Fibroblast of lung (primary cell): ENCODE data around the gene SYTL3. TPM values are rescaled to one million over a fixed set of nuclear protein-coding genes. Genes with fewer than 3 reads are reported as not detected.

Source experiments
- DNase-seq, 2 donors: peaks; one replicate each; pipeline versions ENCODE4 v3.0.0 to v3.0.0-alpha.2; 2010; ENCODE audit warnings: low read depth in 2 of 2
- H2AFZ ChIP-seq: 2 replicates; pipeline ENCODE4 v1.5.1; 2012; ENCODE audit warnings: low read length, control low read depth, inconsistent platforms
- H3K27ac ChIP-seq: 2 replicates; pipeline ENCODE4 v1.5.1; 2011; ENCODE audit warnings: low read length, control low read depth; ENCODE audit not compliant: insufficient read depth
- H3K27me3 ChIP-seq: 2 replicates; pipeline ENCODE4 v1.5.1; 2011; ENCODE audit warnings: mild to moderate bottlenecking, low read length; ENCODE audit not compliant: control insufficient read depth, insufficient read depth
- H3K36me3 ChIP-seq: 2 replicates; pipeline ENCODE4 v1.5.1; 2011; ENCODE audit warnings: low read length; ENCODE audit not compliant: control insufficient read depth, insufficient read depth
- H3K4me1 ChIP-seq: 2 replicates; pipeline ENCODE4 v1.5.1; 2011; ENCODE audit warnings: low read length; ENCODE audit not compliant: control insufficient read depth, insufficient read depth; ENCODE audit errors: extremely low read depth
- H3K4me2 ChIP-seq: 2 replicates; pipeline ENCODE4 v1.5.1; 2011; ENCODE audit warnings: low read length, control low read depth; ENCODE audit not compliant: insufficient read depth; ENCODE audit errors: extremely low read depth
- H3K4me3 ChIP-seq, 4 experiments: fragments of 200-600 bp in 1 of 4; sonication (generic) in 1 of 4; replicated peaks in 1 of 4; 2 replicates each; pipeline ENCODE4 v1.5.1; 2011 to 2016; ENCODE audit warnings: low read length in 4 of 4, low read depth in 3 of 4, mild to moderate bottlenecking in 3 of 4, control low read depth in 2 of 4, inconsistent platforms in 1 of 4, mixed read lengths in 1 of 4; ENCODE audit not compliant: insufficient read depth in 1 of 4; ENCODE audit errors: control extremely low read depth in 1 of 4
- H3K79me2 ChIP-seq: 2 replicates; pipeline ENCODE4 v1.5.1; 2012; ENCODE audit warnings: mild to moderate bottlenecking, low read length, inconsistent platforms; ENCODE audit not compliant: control insufficient read depth, insufficient read depth
- H3K9ac ChIP-seq: 2 replicates; pipeline ENCODE4 v1.5.1; 2011; ENCODE audit warnings: mild to moderate bottlenecking, low read length, control low read depth; ENCODE audit not compliant: insufficient read depth
- H3K9me3 ChIP-seq: 2 replicates; pipeline ENCODE4 v1.5.1; 2012; ENCODE audit warnings: low read depth, low read length; ENCODE audit not compliant: control insufficient read depth, insufficient read depth
- H4K20me1 ChIP-seq: 2 replicates; pipeline ENCODE4 v1.5.1; 2011; ENCODE audit warnings: low read length; ENCODE audit not compliant: control insufficient read depth, insufficient read depth; ENCODE audit errors: extremely low read depth
- EZH2 ChIP-seq: IDR thresholded peaks from 2 replicates; pipeline ENCODE4 v1.5.1; 2012; ENCODE audit warnings: low read length, control low read depth, mild to moderate bottlenecking; ENCODE audit errors: missing control alignments
- polyA plus RNA-seq, 2 donors: library from polyadenylated mRNA; depleted of rRNA in 1 of 2; stranded (reverse) in 1 of 2; unstranded in 1 of 2; fragments of >200 nt; gene quantifications; 2 replicates each; pipeline ENCODE4 v1.2.1, GENCODE V29; 2011 to 2012; ENCODE audit warnings: missing spikeins in 1 of 2
- total RNA-seq: library from RNA; depleted of rRNA; stranded (reverse); fragments of >200 nt; gene quantifications from 2 replicates; pipeline ENCODE4 v1.2.1, GENCODE V29; 2014
- TF ChIP-seq, protein P1 (sequence below), 2 donors: IDR thresholded peaks in 1 of 2; conservative IDR thresholded peaks in 1 of 2; 1 replicate in 1 of 2; 2 replicates in 1 of 2; pipeline ENCODE4 v1.5.1; 2011 to 2012; ENCODE audit warnings: low read length in 2 of 2, control low read depth in 1 of 2, inconsistent platforms in 1 of 2, low read depth in 1 of 2, mild to moderate bottlenecking in 1 of 2

Gene SYTL3
- total and polyA plus RNA-seq, 2 donors (not counting 1 experiment from before 2014, with no cell fraction given) = 0.76 to 4.6 TPM

DNA sequence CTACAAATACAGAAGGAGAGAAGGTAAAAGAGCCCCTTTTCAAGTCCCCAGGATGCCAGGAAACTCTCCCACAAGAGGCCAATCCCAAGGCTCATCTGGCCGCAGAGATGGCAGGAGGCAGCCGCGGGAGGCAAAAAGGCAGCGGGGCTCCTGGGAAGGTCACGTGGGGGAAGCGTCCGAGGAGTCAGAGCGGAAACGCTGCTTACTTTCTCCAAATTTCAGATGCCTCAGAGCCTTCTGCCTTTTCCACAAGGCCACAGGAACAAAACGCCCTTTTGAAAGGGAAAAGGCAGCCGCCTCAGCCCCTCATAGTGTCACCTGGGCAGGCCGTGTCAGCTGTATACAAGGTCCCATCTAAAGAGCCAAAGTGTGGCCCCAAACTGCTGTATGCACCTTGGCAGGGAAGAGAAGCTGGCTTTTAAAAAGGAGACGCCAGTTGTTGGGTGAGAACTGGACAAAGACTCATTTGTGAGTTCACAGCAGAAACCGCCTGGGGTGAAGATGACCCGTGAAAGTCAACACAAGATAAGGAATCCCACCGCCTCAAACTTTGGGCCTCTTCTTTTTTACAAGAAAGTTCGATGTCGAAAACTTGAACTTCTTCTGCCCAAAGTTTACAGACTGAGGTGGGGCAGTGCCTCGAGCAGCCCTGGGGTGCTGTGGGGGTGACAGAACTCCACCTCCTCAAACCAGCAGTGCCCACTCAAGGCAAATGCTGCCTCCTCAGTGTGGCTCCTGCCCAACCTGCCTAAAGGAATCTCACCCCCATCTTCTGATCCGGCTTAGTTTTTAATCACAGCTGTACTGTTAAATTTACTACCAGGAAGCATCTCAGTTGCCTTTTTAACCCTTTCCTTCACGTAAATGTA lies 124.0 kb downstream of the SYTL3 start:
- Histone ChIP-seq H3K4me2 (no peak overlapping the region), H3K9me3 (no peaks in the 10 kb centered on the region), H2AFZ (no peak overlapping the region), H3K27ac (no peak overlapping the region), H4K20me1 (no peaks in the 10 kb centered on the region), H3K4me1 (no peaks in the 10 kb centered on the region), H3K4me3 (no peak overlapping the region), H3K36me3 (peaks cover 43% of the 10 kb centered on the region), H3K79me2 (peaks cover 8% of the 10 kb centered on the region), H3K9ac (no peak overlapping the region), H3K27me3 (no peaks in the 10 kb centered on the region)
- DNase-seq = no peak
- TF ChIP-seq EZH2 = no peak
- TF ChIP-seq, protein P1, sequence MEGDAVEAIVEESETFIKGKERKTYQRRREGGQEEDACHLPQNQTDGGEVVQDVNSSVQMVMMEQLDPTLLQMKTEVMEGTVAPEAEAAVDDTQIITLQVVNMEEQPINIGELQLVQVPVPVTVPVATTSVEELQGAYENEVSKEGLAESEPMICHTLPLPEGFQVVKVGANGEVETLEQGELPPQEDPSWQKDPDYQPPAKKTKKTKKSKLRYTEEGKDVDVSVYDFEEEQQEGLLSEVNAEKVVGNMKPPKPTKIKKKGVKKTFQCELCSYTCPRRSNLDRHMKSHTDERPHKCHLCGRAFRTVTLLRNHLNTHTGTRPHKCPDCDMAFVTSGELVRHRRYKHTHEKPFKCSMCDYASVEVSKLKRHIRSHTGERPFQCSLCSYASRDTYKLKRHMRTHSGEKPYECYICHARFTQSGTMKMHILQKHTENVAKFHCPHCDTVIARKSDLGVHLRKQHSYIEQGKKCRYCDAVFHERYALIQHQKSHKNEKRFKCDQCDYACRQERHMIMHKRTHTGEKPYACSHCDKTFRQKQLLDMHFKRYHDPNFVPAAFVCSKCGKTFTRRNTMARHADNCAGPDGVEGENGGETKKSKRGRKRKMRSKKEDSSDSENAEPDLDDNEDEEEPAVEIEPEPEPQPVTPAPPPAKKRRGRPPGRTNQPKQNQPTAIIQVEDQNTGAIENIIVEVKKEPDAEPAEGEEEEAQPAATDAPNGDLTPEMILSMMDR (conservative IDR thresholded peaks at IDR 0.05 in 1 of 2, IDR thresholded peaks at IDR 0.05 in 1 of 2; ENCODE audit: low read depth in 1 of 2, low read length in 2 of 2) = no peak

DNA sequence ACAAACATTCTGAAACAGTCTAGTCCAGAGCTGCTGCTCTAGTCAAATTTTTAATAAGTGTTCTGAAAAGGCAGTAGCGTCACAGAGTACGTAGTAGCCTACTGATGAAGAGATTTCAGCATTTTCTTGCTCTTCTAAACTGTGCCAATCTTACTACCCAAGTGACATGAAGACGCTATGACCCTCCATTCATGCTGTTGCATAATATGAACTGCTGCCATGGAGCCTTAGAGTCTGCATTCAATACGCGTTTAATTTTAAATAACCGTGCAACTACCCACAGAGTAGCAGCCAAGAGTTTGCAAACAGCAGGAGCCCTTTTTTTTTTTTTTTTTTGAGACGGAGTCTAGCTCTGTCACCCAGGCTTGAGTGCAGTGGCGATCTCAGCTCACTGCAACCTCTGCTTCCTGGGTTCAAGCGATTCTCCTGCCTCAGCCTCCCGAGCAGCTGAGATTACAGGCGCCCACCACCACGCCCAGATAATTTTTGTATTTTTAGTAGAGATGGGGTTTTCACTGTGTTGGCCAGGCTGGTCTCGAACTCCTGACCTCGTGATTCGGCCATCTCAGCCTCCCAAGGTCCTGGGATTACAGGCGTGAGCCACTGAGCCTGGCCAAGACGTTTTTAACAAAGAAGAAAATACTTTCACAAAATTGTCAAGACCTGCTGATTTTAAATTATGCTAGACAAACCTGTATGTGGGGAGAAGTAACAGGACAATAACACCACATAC lies 125.0 kb downstream of the SYTL3 start:
- Histone ChIP-seq H3K4me3 (no peak overlapping the region), H3K9me3 (no peaks in the 10 kb centered on the region), H2AFZ (no peak overlapping the region), H4K20me1 (no peaks in the 10 kb centered on the region), H3K27ac (no peak overlapping the region), H3K79me2 (peaks cover 8% of the 10 kb centered on the region), H3K27me3 (no peaks in the 10 kb centered on the region), H3K9ac (no peak overlapping the region), H3K4me2 (no peak overlapping the region), H3K4me1 (no peaks in the 10 kb centered on the region), H3K36me3 (peaks cover 34% of the 10 kb centered on the region)
- DNase-seq = no peak
- TF ChIP-seq, protein P1 (conservative IDR thresholded peaks at IDR 0.05 in 1 of 2, IDR thresholded peaks at IDR 0.05 in 1 of 2; ENCODE audit: low read depth in 1 of 2, low read length in 2 of 2) = no peak
- no peak for TF ChIP-seq EZH2

DNA sequence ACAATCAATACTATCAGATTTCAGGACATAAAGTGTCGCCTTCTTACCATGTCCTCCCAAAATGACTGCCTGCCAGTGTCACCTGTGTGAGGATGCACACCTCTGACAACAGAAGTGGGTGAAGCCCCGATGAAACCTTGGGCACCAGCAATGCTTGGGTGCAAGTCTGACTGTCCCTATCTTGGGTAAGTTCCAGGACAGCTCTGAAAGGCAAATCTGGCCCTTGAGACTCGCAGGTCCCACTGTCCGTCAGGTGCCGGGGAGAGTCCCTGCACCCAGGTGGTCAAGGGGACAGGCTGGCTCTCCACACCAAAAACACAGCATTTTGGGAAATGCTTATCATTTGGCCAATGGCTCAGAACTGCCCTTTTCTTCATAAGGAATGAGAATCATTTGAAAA lies 126.0 kb downstream of the SYTL3 start:
- Histone ChIP-seq H3K27ac (no peak overlapping the region), H2AFZ (no peak overlapping the region), H3K27me3 (no peaks in the 10 kb centered on the region), H4K20me1 (no peaks in the 10 kb centered on the region), H3K79me2 (peaks cover 8% of the 10 kb centered on the region), H3K4me2 (no peak overlapping the region), H3K9ac (no peak overlapping the region), H3K9me3 (no peaks in the 10 kb centered on the region), H3K36me3 (peaks cover 29% of the 10 kb centered on the region), H3K4me3 (no peak overlapping the region), H3K4me1 (no peaks in the 10 kb centered on the region)
- DNase-seq = no peak
- TF ChIP-seq, protein P1 (conservative IDR thresholded peaks at IDR 0.05 in 1 of 2, IDR thresholded peaks at IDR 0.05 in 1 of 2; ENCODE audit: low read depth in 1 of 2, low read length in 2 of 2) = no peak
- TF ChIP-seq EZH2 = no peak
